ENCODE data around the gene OXER1. TPM values are rescaled to one million over a fixed set of nuclear protein-coding genes. Genes with fewer than 3 reads are reported as not detected.
"Not testable (repeated sequence)": the region's sequence is repeated elsewhere in the genome, so short reads cannot be mapped to it uniquely, and the experiment has no call there.

Gene OXER1
- total RNA-seq, 1 donor from 2014 or later, result not detected

GRCh38 chr2:42752314-42752713 lies 11.6 kb downstream of the OXER1 start:
- DNase-seq, result no peak

- no peak for DNase-seq
Measured at GRCh38 chr2:42748840-42749239, 15.1 kb downstream of the OXER1 start.

GRCh38 chr2:42747422-42747821 lies 16.5 kb downstream of the OXER1 start:
- no peak for DNase-seq

- DNase-seq, result no peak
Measured at GRCh38 chr2:42744545-42745082, 19.3 kb downstream of the OXER1 start.

GRCh38 chr2:42743659-42743990 lies 20.3 kb downstream of the OXER1 start:
- DNase-seq, result no peak

- DNase-seq, result no peak
Measured at GRCh38 chr2:42742740-42743658, 20.9 kb downstream of the OXER1 start.

GRCh38 chr2:42741140-42741539 lies 22.8 kb downstream of the OXER1 start:
- no peak for DNase-seq

GRCh38 chr2:42736598-42737322 lies 27.2 kb downstream of the OXER1 start:
- no peak for DNase-seq

- no peak for DNase-seq
Measured at GRCh38 chr2:42733852-42734251, 30.1 kb downstream of the OXER1 start.

- not testable (repeated sequence) for DNase-seq
Measured at GRCh38 chr2:42731316-42731715, 32.6 kb downstream of the OXER1 start.

- DNase-seq, result no peak
Measured at GRCh38 chr2:42726680-42727079, 37.3 kb downstream of the OXER1 start.

- DNase-seq, result no peak
Measured at GRCh38 chr2:42725657-42726056, 38.3 kb downstream of the OXER1 start.

GRCh38 chr2:42724886-42725285 lies 39.0 kb downstream of the OXER1 start:
- DNase-seq, result no peak

- no peak for DNase-seq
Measured at GRCh38 chr2:42723465-42723864, 40.5 kb downstream of the OXER1 start.

GRCh38 chr2:42722320-42723190 lies 41.4 kb downstream of the OXER1 start:
- peak; percentile 5 for DNase-seq

GRCh38 chr2:42721898-42722297 lies 42.0 kb downstream of the OXER1 start:
- no peak for DNase-seq

GRCh38 chr2:42714686-42715085 lies 49.2 kb downstream of the OXER1 start:
- no peak for DNase-seq

GRCh38 chr2:42713920-42714319 lies 50.0 kb downstream of the OXER1 start:
- no peak for DNase-seq

- no peak for DNase-seq
Measured at GRCh38 chr2:42712934-42713333, 51.0 kb downstream of the OXER1 start.
